Prostate gland (tissue), 2 donors: ENCODE results near the gene UNC13D.

Experiments used
- CTCF ChIP-seq, 4 experiments: fragments of 200-600 bp in 2 of 4; fragments of 450-650 bp in 2 of 4; sonication (generic) in 2 of 4; IDR thresholded peaks; 1 replicate in 3 of 4; 2 replicates in 1 of 4; pipeline ENCODE4 v1.5.1; 2016 to 2019; ENCODE audit warnings: antibody characterized with exemption in 4 of 4, mild to moderate bottlenecking in 2 of 4, moderate library complexity in 2 of 4
- POLR2A ChIP-seq: fragments of 450-650 bp; IDR thresholded peaks from one replicate; pipeline ENCODE4 v1.6.1; 2016; ENCODE audit warnings: antibody characterized with exemption, mild to moderate bottlenecking
- POLR2AphosphoS5 ChIP-seq: sonication (generic); formaldehyde crosslinking; IDR thresholded peaks from one replicate; pipeline ENCODE4 v1.6.1; 2017; ENCODE audit warnings: antibody characterized with exemption

GRCh38 chr17:75824050-75824552 is 20.1 kb downstream of the UNC13D start:
- TF ChIP-seq CTCF (IDR thresholded peaks at IDR 0.05) = no peak
- no peak for TF ChIP-seq POLR2A
- no peak for TF ChIP-seq POLR2AphosphoS5
